Astrocyte (in vitro differentiated cells and primary cell): Measurements from ENCODE around the gene ARRDC3. TPM values are rescaled to one million over a fixed set of nuclear protein-coding genes. Genes with fewer than 3 reads are reported as not detected.

Experiments used
- DNase-seq: peaks from one replicate; pipeline ENCODE4 v3.0.0-alpha.2; 2010; ENCODE audit warnings: low read depth
- FAIRE-seq: peaks from 2 replicates; lab custom pipeline; 2011; peaks lifted over from hg19 to GRCh38; lab: Jason Lieb, UNC
- H2AFZ ChIP-seq: 2 replicates; pipeline ENCODE4 v1.6.0; 2012; ENCODE audit warnings: low read depth, low read length, inconsistent platforms
- H3K27ac ChIP-seq: 2 replicates; pipeline ENCODE4 v1.5.1; 2011; ENCODE audit warnings: low read depth, low read length, inconsistent platforms
- H3K27me3 ChIP-seq: 2 replicates; pipeline ENCODE4 v1.6.0; 2011; ENCODE audit warnings: low read length, inconsistent platforms; ENCODE audit not compliant: insufficient read depth
- H3K36me3 ChIP-seq: 2 replicates; pipeline ENCODE4 v1.5.1; 2011; ENCODE audit warnings: low read length, inconsistent platforms; ENCODE audit not compliant: insufficient read depth
- H3K4me1 ChIP-seq: 2 replicates; pipeline ENCODE4 v1.5.1; 2011; ENCODE audit warnings: low read length, inconsistent platforms; ENCODE audit not compliant: insufficient read depth
- H3K4me2 ChIP-seq: 2 replicates; pipeline ENCODE4 v1.6.0; 2012; ENCODE audit warnings: low read length, inconsistent platforms
- H3K4me3 ChIP-seq: 2 replicates; pipeline ENCODE4 v1.5.1; 2011; ENCODE audit warnings: low read depth, mild to moderate bottlenecking, low read length, inconsistent platforms; ENCODE audit not compliant: insufficient read depth
- H3K79me2 ChIP-seq: 2 replicates; pipeline ENCODE4 v1.6.0; 2012; ENCODE audit warnings: mild to moderate bottlenecking, low read length, inconsistent platforms; ENCODE audit not compliant: insufficient read depth
- H3K9ac ChIP-seq: 2 replicates; pipeline ENCODE4 v1.6.0; 2012; ENCODE audit warnings: mild to moderate bottlenecking, low read length, inconsistent platforms
- H3K9me3 ChIP-seq: 2 replicates; pipeline ENCODE4 v1.5.1; 2012; ENCODE audit warnings: low read depth, mild to moderate bottlenecking, low read length, inconsistent platforms; ENCODE audit not compliant: insufficient read depth
- H4K20me1 ChIP-seq: 2 replicates; pipeline ENCODE4 v1.6.0; 2012; ENCODE audit warnings: low read length, inconsistent platforms; ENCODE audit not compliant: insufficient read depth
- H3K27ac Mint-ChIP-seq: one replicate; pipeline ENCODE4 v1.8.0; 2021; ENCODE audit warnings: mild to moderate bottlenecking, mixed read lengths; ENCODE audit not compliant: unreplicated experiment
- H3K27me3 Mint-ChIP-seq: one replicate; pipeline ENCODE4 v1.8.0; 2021; ENCODE audit warnings: low read depth, mixed read lengths; ENCODE audit not compliant: unreplicated experiment
- H3K36me3 Mint-ChIP-seq: one replicate; pipeline ENCODE4 v1.8.0; 2021; ENCODE audit warnings: low read depth, mixed read lengths; ENCODE audit not compliant: unreplicated experiment
- H3K4me1 Mint-ChIP-seq: one replicate; pipeline ENCODE4 v1.8.0; 2021; ENCODE audit warnings: low read depth, mixed read lengths; ENCODE audit not compliant: unreplicated experiment
- H3K4me3 Mint-ChIP-seq: one replicate; pipeline ENCODE4 v1.8.0; 2021; ENCODE audit warnings: mild to moderate bottlenecking, moderate library complexity, mixed read lengths; ENCODE audit not compliant: unreplicated experiment
- H3K9me3 Mint-ChIP-seq: one replicate; pipeline ENCODE4 v1.8.0; 2021; ENCODE audit warnings: mild to moderate bottlenecking, mixed read lengths; ENCODE audit not compliant: unreplicated experiment
- CTCF ChIP-seq: IDR thresholded peaks from 2 replicates; pipeline ENCODE4 v1.5.1; 2011; ENCODE audit warnings: low read depth, mild to moderate bottlenecking, inconsistent platforms, low read length, moderate library complexity; ENCODE audit not compliant: insufficient read depth
- EZH2 ChIP-seq: IDR thresholded peaks from 2 replicates; pipeline ENCODE4 v1.6.1; 2012; ENCODE audit warnings: mild to moderate bottlenecking, low read length, inconsistent platforms; ENCODE audit not compliant: insufficient read depth
- total RNA-seq: library from RNA; stranded (reverse); gene quantifications from 2 replicates; pipeline ENCODE4 v1.2.1, GENCODE V29; 2021

Gene ARRDC3
- total RNA-seq, 1 donor from 2014 or later = 94.7 TPM

DNA sequence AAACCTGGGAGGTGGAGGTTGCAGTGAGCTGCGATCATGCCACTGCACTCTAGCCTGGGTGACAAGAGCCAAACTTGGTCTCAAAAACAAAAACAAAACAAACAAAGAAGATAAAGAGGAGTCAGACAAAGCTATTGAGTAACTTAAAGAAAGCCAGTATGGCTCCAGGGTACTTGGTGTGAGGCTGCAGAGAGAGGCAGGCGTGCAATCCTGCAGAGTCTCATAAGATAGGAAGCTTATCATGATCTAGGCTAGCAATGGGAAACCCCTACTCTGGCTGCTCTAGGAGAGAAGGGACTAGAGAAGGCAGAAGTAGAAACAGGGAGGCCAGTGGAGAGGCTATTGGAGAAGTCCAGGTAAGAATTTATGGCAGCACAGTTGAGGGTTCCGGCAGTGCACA, 42.0 kb downstream of the ARRDC3 start:
- DNase-seq (no peak), FAIRE-seq (no peak)
- Mint-ChIP-seq H3K4me3 (no peak overlapping the region), H3K36me3 (no peaks in the 10 kb centered on the region), H3K4me1 (no peaks in the 10 kb centered on the region), H3K9me3 (peaks cover 2% of the 10 kb centered on the region), H3K27me3 (no peaks in the 10 kb centered on the region), H3K27ac (no peak overlapping the region)
- Histone ChIP-seq H3K4me1 (no peaks in the 10 kb centered on the region), H3K79me2 (no peaks in the 10 kb centered on the region), H3K9me3 (no peaks in the 10 kb centered on the region), H3K4me2 (no peak overlapping the region), H3K27ac (no peak overlapping the region), H3K4me3 (no peak overlapping the region), H3K9ac (no peak overlapping the region), H2AFZ (no peak overlapping the region), H3K36me3 (no peaks in the 10 kb centered on the region), H3K27me3 (no peaks in the 10 kb centered on the region), H4K20me1 (no peaks in the 10 kb centered on the region)
- TF ChIP-seq CTCF = no peak
- no peak for TF ChIP-seq EZH2

DNA sequence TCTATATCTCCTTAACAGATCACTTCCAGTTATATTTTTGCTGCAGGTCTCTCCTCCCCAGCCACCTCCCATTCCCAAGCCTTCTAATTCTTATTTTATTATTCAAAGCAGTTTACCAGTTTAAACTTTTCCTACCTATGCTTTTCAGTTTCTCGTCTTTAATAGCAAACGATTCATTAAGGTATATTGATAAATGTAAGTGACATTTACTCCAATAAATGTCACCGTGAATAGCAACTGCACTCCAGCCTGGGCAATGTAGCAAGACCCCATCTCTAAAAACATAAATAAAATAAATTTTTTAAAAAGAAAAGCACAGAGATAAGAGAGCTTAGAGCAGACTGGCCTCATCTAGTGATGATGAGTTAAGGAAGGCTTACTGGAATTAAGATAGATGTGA, 42.6 kb downstream of the ARRDC3 start:
- no peak for FAIRE-seq

More for the DNA sequence above, 42.6 kb downstream of the ARRDC3 start:
- H4K20me1 ChIP-seq = no peaks in the 10 kb centered on the region
- no peaks in the 10 kb centered on the region for H3K36me3 Mint-ChIP-seq
- no peak for DNase-seq
- peaks cover 2% of the 10 kb centered on the region for H3K9me3 Mint-ChIP-seq
- H3K4me3 ChIP-seq = no peak overlapping the region
- H3K27me3 ChIP-seq = no peaks in the 10 kb centered on the region
- TF ChIP-seq CTCF (no peak), EZH2 (no peak)
- H3K4me1 ChIP-seq = no peaks in the 10 kb centered on the region
- no peaks in the 10 kb centered on the region for H3K4me1 Mint-ChIP-seq
- no peaks in the 10 kb centered on the region for H3K9me3 ChIP-seq
- no peak overlapping the region for H3K27ac ChIP-seq
- H2AFZ ChIP-seq = no peak overlapping the region
- no peak overlapping the region for H3K27ac Mint-ChIP-seq
- H3K9ac ChIP-seq = no peak overlapping the region
- H3K4me3 Mint-ChIP-seq = no peak overlapping the region
- no peaks in the 10 kb centered on the region for H3K27me3 Mint-ChIP-seq
- no peaks in the 10 kb centered on the region for H3K79me2 ChIP-seq
- H3K36me3 ChIP-seq = no peaks in the 10 kb centered on the region
- H3K4me2 ChIP-seq = no peak overlapping the region
